HL-60 (cell line): ENCODE measurements around the gene FANCG.

Experiments
- CTCF ChIP-seq: IDR thresholded peaks from one replicate; pipeline ENCODE4 v1.5.1; 2011; ENCODE audit warnings: low read length, control low read depth, inconsistent platforms; ENCODE audit not compliant: insufficient read depth
- GABPA ChIP-seq: IDR thresholded peaks from 2 replicates; pipeline ENCODE4 v1.6.1; 2012; ENCODE audit warnings: low read depth
- POLR2AphosphoS5 ChIP-seq: IDR thresholded peaks from 2 replicates; pipeline ENCODE4 v1.6.1; 2012; ENCODE audit warnings: low read depth
- TF ChIP-seq, protein P1 (sequence below): IDR thresholded peaks from 2 replicates; pipeline ENCODE4 v1.6.1; 2012; ENCODE audit warnings: low read depth; ENCODE audit not compliant: insufficient replicate concordance

DNA sequence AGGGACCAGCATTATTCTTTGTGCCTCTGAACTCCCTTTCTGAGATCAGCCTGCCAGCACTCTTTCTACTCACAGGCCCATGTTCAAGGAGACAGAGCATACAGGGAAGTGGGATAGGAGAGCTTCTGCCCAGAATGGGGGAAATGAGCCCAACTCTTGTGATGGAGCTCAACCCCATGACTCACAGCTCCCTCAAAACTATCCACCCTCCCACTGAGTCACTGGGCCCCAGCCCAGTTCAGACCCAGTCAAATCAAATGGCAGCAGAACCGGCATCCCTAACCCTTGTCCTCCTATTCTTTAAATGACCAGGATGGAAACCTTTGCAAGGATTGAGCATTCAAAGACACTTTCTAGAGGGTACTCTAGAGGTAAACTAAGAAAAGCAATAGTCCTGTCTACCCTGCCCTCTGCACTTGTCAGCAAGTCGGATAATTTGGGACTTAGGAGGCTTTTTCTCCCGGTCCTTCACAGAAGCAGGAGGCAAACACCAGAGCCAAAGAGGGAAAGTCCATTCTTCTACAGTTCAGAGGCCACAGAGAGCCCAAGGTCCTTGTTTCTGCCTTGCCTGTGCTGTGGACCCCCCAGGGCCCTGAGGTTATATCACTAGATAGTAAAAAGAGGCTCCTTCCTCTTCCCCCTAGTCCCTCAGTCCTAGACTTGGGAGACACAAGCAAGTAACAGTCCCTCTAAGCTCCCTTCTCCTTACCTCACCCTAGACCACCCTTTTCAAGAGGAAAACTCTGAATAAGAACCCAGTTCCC is 32.7 kb upstream of the FANCG start:
- TF ChIP-seq CTCF (no peak), POLR2AphosphoS5 (no peak), GABPA (no peak)
- TF ChIP-seq, protein P1, sequence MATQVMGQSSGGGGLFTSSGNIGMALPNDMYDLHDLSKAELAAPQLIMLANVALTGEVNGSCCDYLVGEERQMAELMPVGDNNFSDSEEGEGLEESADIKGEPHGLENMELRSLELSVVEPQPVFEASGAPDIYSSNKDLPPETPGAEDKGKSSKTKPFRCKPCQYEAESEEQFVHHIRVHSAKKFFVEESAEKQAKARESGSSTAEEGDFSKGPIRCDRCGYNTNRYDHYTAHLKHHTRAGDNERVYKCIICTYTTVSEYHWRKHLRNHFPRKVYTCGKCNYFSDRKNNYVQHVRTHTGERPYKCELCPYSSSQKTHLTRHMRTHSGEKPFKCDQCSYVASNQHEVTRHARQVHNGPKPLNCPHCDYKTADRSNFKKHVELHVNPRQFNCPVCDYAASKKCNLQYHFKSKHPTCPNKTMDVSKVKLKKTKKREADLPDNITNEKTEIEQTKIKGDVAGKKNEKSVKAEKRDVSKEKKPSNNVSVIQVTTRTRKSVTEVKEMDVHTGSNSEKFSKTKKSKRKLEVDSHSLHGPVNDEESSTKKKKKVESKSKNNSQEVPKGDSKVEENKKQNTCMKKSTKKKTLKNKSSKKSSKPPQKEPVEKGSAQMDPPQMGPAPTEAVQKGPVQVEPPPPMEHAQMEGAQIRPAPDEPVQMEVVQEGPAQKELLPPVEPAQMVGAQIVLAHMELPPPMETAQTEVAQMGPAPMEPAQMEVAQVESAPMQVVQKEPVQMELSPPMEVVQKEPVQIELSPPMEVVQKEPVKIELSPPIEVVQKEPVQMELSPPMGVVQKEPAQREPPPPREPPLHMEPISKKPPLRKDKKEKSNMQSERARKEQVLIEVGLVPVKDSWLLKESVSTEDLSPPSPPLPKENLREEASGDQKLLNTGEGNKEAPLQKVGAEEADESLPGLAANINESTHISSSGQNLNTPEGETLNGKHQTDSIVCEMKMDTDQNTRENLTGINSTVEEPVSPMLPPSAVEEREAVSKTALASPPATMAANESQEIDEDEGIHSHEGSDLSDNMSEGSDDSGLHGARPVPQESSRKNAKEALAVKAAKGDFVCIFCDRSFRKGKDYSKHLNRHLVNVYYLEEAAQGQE, result no peak
